K562 (cell line): ENCODE measurements around the gene TRIM38. TPM values are rescaled to one million over a fixed set of nuclear protein-coding genes. Genes with fewer than 3 reads are reported as not detected.

Source experiments
- ATAC-seq: fragments of 200-7000 bp; cut with Tn5 transposase; 3 replicates; pipeline ENCODE4 v1.9.1; 2020; ENCODE audit warnings: moderate library complexity
- BruUV-seq: library from RNA; stranded (reverse); fragments of 400-500 nt; replicated peaks from 2 replicates; lab custom pipeline; 2021; lab: Mats Ljungman, UMichigan
- CTCF ChIA-PET: fragments of 300-600 bp; formaldehyde crosslinking; extraction: SDS; loops from one replicate; lab custom pipeline; 2021; ENCODE audit warnings: low intra/inter-chr PET ratio; lab: Yijun Ruan, JAX
- POLR2A ChIA-PET: fragments of 300-600, 350-650 bp; sonication (Branson Sonifier 250); formaldehyde crosslinking; extraction: SDS; loops from one replicate; lab custom pipeline; 2021; ENCODE audit warnings: antibody characterized with exemption, inconsistent platforms; lab: Yijun Ruan, JAX
- DNase-seq, 4 experiments: peaks; one replicate each; pipeline versions ENCODE4 v3.0.0 to v3.0.0-alpha.2; 2011 to 2018; ENCODE audit warnings: low spot score in 3 of 4, mixed read lengths in 3 of 4; ENCODE audit errors: extremely low read depth in 1 of 4
- FAIRE-seq: peaks from 2 replicates; lab custom pipeline; 2011; peaks lifted over from hg19 to GRCh38; lab: Jason Lieb, UNC
- H2AFZ ChIP-seq: 2 replicates; pipeline ENCODE4 v1.6.0; 2011; ENCODE audit warnings: low read depth, low read length, control low read depth, inconsistent platforms
- H3K27ac ChIP-seq: fragments of 200-600 bp; 3 replicates; pipeline ENCODE4 v1.8.0; 2011; ENCODE audit warnings: low read depth, mild to moderate bottlenecking, control low read depth, inconsistent platforms, low read length, moderate library complexity, mixed read lengths; ENCODE audit errors: extremely low read depth
- H3K27me3 ChIP-seq, 2 experiments: fragments of 300-600 bp in 1 of 2; 2 replicates in 1 of 2; 3 replicates in 1 of 2; pipeline versions ENCODE4 v1.6.0 to v1.8.0; 2011; ENCODE audit warnings: inconsistent platforms in 2 of 2, low read length in 2 of 2, mild to moderate bottlenecking in 1 of 2, mixed read lengths in 1 of 2, moderate library complexity in 1 of 2; ENCODE audit not compliant: control insufficient read depth in 2 of 2, insufficient read depth in 2 of 2
- H3K36me3 ChIP-seq: fragments of 300-600 bp; 3 replicates; pipeline ENCODE4 v1.8.0; 2011; ENCODE audit warnings: mild to moderate bottlenecking, low read length, inconsistent platforms; ENCODE audit not compliant: control insufficient read depth, insufficient read depth
- H3K4me1 ChIP-seq, 2 experiments: fragments of 200-600 bp in 1 of 2; replicated peaks in 1 of 2; 2 replicates in 1 of 2; 3 replicates in 1 of 2; pipeline versions ENCODE4 v1.5.1 to v1.8.0; 2011; ENCODE audit warnings: inconsistent platforms in 2 of 2, low read length in 2 of 2, mild to moderate bottlenecking in 1 of 2, mixed read lengths in 1 of 2, moderate library complexity in 1 of 2; ENCODE audit not compliant: control insufficient read depth in 2 of 2, insufficient read depth in 2 of 2
- H3K4me2 ChIP-seq: 2 replicates; pipeline ENCODE4 v1.6.1; 2011; ENCODE audit warnings: low read length, control low read depth, inconsistent platforms, mixed read lengths; ENCODE audit not compliant: insufficient read depth
- H3K4me3 ChIP-seq: fragments of 200-600 bp; sonication (generic), shearing (Covaris generic); 2 replicates; pipeline ENCODE4 v1.5.1; 2016; ENCODE audit warnings: control low read depth, inconsistent platforms
- H3K79me2 ChIP-seq: fragments of 200-600 bp; 3 replicates; pipeline ENCODE4 v1.8.0; 2011; ENCODE audit warnings: low read length, inconsistent platforms; ENCODE audit not compliant: control insufficient read depth, insufficient read depth
- H3K9ac ChIP-seq, 2 experiments: 2 replicates each; pipeline versions ENCODE4 v1.6.0 to v1.6.1; 2011; ENCODE audit warnings: low read depth in 2 of 2, low read length in 2 of 2, control low read depth in 1 of 2, inconsistent platforms in 1 of 2, mild to moderate bottlenecking in 1 of 2, mixed read lengths in 1 of 2; ENCODE audit not compliant: insufficient read depth in 1 of 2
- H3K9me1 ChIP-seq: one replicate; pipeline ENCODE4 v1.6.0; 2011; ENCODE audit warnings: inconsistent platforms, mild to moderate bottlenecking, low read length, moderate library complexity; ENCODE audit not compliant: control insufficient read depth, insufficient read depth
- H3K9me3 ChIP-seq: replicated peaks from 2 replicates; pipeline ENCODE4 v1.5.1; 2011; ENCODE audit warnings: low read depth, low read length, inconsistent platforms; ENCODE audit not compliant: control insufficient read depth, insufficient read depth
- H4K20me1 ChIP-seq: replicated peaks from 2 replicates; pipeline ENCODE4 v1.6.1; 2011; ENCODE audit warnings: low read length, inconsistent platforms, mixed read lengths; ENCODE audit not compliant: control insufficient read depth, insufficient read depth
- ATF3 ChIP-seq, 2 experiments: fragments of 450-650 bp in 1 of 2; sonication (generic) in 1 of 2; formaldehyde crosslinking in 1 of 2; IDR thresholded peaks in 1 of 2; conservative IDR thresholded peaks in 1 of 2; 2 replicates each; pipeline versions ENCODE4 v1.6.1 to v1.8.1; 2016 to 2023; ENCODE audit warnings: mild to moderate bottlenecking in 2 of 2, moderate library complexity in 2 of 2, inconsistent platforms in 1 of 2, missing genetic modification reagents in 1 of 2
- CEBPB ChIP-seq: fragments of 450-650 bp; IDR thresholded peaks from 2 replicates; pipeline ENCODE4 v1.6.1; 2016; ENCODE audit warnings: missing genetic modification characterization, missing compliant biosample characterization
- CEBPG ChIP-seq, 3 experiments: fragments of 200-800 bp in 1 of 3; sonication (Bioruptor generic) in 1 of 3; sonication (generic) in 1 of 3; formaldehyde crosslinking in 1 of 3; IDR thresholded peaks in 2 of 3; conservative IDR thresholded peaks in 1 of 3; 2 replicates each; pipeline versions ENCODE4 v1.6.1 to v1.8.0; 2016 to 2022; ENCODE audit warnings: missing compliant biosample characterization in 2 of 3, missing genetic modification characterization in 2 of 3, mild to moderate bottlenecking in 1 of 3, missing genetic modification reagents in 1 of 3
- ILK ChIP-seq: fragments of 450-650 bp; IDR thresholded peaks from 2 replicates; pipeline ENCODE4 v1.6.1; 2016; ENCODE audit warnings: missing genetic modification characterization, low read depth, mild to moderate bottlenecking, missing compliant biosample characterization, moderate library complexity, borderline replicate concordance
- WGBS: fragments of 100-300 bp; shearing (Covaris generic); methylation state at CpG from one replicate; pipeline ENCODE4 v1.1.6; 2016; ENCODE audit warnings: low coverage, mixed read lengths; ENCODE audit not compliant: insufficient coverage; ENCODE audit errors: missing lambda C conversion rate; 5-methylcytosine and 5-hydroxymethylcytosine counted together
- in situ Hi-C: fragments of 300-500 bp; cut with MboI; formaldehyde crosslinking; loops from 4 replicates; pipeline ENCODE4 v1.15.0; 2018; ENCODE audit warnings: inconsistent platforms, mixed read lengths
- intact Hi-C: fragments of 100-400 bp; cut with micrococcal nuclease; formaldehyde crosslinking; loops from 2 replicates; pipeline ENCODE4 v1.14.2; 2022
- polyA plus RNA-seq, 8 experiments: library from polyadenylated mRNA; depleted of rRNA in 4 of 8; stranded (reverse) in 5 of 8; unstranded in 3 of 8; fragments of >200 nt; fragmentation: Nextera tagmentation in 2 of 8; fragmentation: Illumina TruSeq in 1 of 8; extraction: Ambion mirVana in 2 of 8; extraction: Trizol in 1 of 8; gene quantifications; 2 replicates each; pipeline versions ENCODE4 v1.2.1 to v1.2.3, GENCODE V29; 2011 to 2014; ENCODE audit warnings: inconsistent platforms in 1 of 8, missing spikeins in 1 of 8
- total RNA-seq, 7 experiments: library from RNA; depleted of rRNA in 6 of 7; stranded (reverse); fragments of >200 nt in 6 of 7; fragmentation: Illumina TruSeq in 2 of 7; extraction: Trizol in 2 of 7; gene quantifications; 2 replicates each; pipeline versions ENCODE4 v1.2.1 to v1.2.3, GENCODE V29; 2011 to 2021; ENCODE audit warnings: low replicate concordance in 1 of 7

TRIM38 gene
- total and polyA plus RNA-seq, 9 of the 15 experiments (the other 6 are each of a cell fraction or from before 2014, with no cell fraction given) = 1.7 to 6.7 (median 6.3) TPM

GRCh38 chr6:25943887-25944286 is 18.7 kb upstream of the TRIM38 start:
- WGBS = 0% methylated on average over 1 of the region's 1 CpG
- POLR2A ChIA-PET = no interaction called here
- H3K9me3 ChIP-seq = peaks cover 3% of the 10 kb centered on the region; the same call in 1 of the 2 replicates
- TF ChIP-seq ILK (tag) = no peak
- peak; percentile 38 for TF ChIP-seq CEBPB
- no peak for TF ChIP-seq CEBPG (CRISPR knock-in tag; IDR thresholded peaks at IDR 0.05)
- peak; percentile 52 to 77 for TF ChIP-seq CEBPG (tag; conservative IDR thresholded peaks at IDR 0.05 in 1 of 2, IDR thresholded peaks at IDR 0.05 in 1 of 2)
- TF ChIP-seq ATF3 (IDR thresholded peaks at IDR 0.05) = peak; percentile 61
- TF ChIP-seq ATF3 (CRISPR knock-in tag; conservative IDR thresholded peaks at IDR 0.05) = no peak
- TF ChIP-seq, all 486 proteins: peak for 3
- DNase-seq (no peak), ATAC-seq (no peak), FAIRE-seq (no peak)
- Histone ChIP-seq H3K9ac (no peak overlapping the region), H3K36me3 (no peaks in the 10 kb centered on the region), H3K9me1 (no peaks in the 10 kb centered on the region), H4K20me1 (no peaks in the 10 kb centered on the region), H3K4me2 (no peak overlapping the region), H3K27ac (no peak overlapping the region), H3K4me3 (no peak overlapping the region), H3K27me3 (no peaks in the 10 kb centered on the region; a peak in 1 of 5 replicates), H3K4me1 (no peaks in the 10 kb centered on the region), H2AFZ (no peak overlapping the region), H3K79me2 (no peaks in the 10 kb centered on the region)
- CTCF ChIA-PET = interaction anchor here (1.5 kb wide), 1 partner anchor 156 kb away, joined by 11 read pairs; no protein-coding TSS in a partner anchor
- in situ Hi-C loops (no loop called here), intact Hi-C loops (loop anchor here (2.0 to 5.0 kb wide), 5 partner anchors 48 to 677 kb away; no protein-coding TSS in a partner anchor)
- no TSS peak for BruUV-seq
